Trophoblast cell (in vitro differentiated cells and primary cell): ENCODE results near the gene DDX31.

Experiments used
- DNase-seq, 2 donors: peaks; one replicate each; pipeline ENCODE4 v3.0.0-alpha.2; 2016
- H2AFZ ChIP-seq: 2 replicates; pipeline ENCODE4 v1.6.1; 2013; ENCODE audit warnings: low read length, moderate library complexity, mild to moderate bottlenecking; ENCODE audit not compliant: insufficient read depth, poor library complexity
- H2AK5ac ChIP-seq: 2 replicates; pipeline ENCODE4 v1.6.1; 2013; ENCODE audit warnings: mild to moderate bottlenecking, low read length
- H2BK120ac ChIP-seq: 2 replicates; pipeline ENCODE4 v1.6.1; 2013; ENCODE audit warnings: low read length, mild to moderate bottlenecking, moderate library complexity; ENCODE audit not compliant: insufficient read depth, poor library complexity
- H2BK12ac ChIP-seq: 2 replicates; pipeline ENCODE4 v1.6.1; 2013; ENCODE audit warnings: mild to moderate bottlenecking, low read length, moderate library complexity
- H2BK5ac ChIP-seq: 2 replicates; pipeline ENCODE4 v1.6.1; 2013; ENCODE audit warnings: low read length, low read depth, moderate library complexity, mild to moderate bottlenecking; ENCODE audit not compliant: poor library complexity
- H3K14ac ChIP-seq: 2 replicates; pipeline ENCODE4 v1.6.1; 2013; ENCODE audit warnings: mild to moderate bottlenecking, low read length
- H3K18ac ChIP-seq: 2 replicates; pipeline ENCODE4 v1.6.1; 2013; ENCODE audit warnings: mild to moderate bottlenecking, low read length
- H3K23ac ChIP-seq: 2 replicates; pipeline ENCODE4 v1.6.1; 2013; ENCODE audit warnings: low read length
- H3K27ac ChIP-seq: 2 replicates; pipeline ENCODE4 v1.5.1; 2013; ENCODE audit warnings: low read depth, mild to moderate bottlenecking, inconsistent platforms, low read length, moderate library complexity
- H3K27me3 ChIP-seq: 2 replicates; pipeline ENCODE4 v1.6.1; 2013; ENCODE audit warnings: inconsistent platforms, mild to moderate bottlenecking, low read length, moderate library complexity; ENCODE audit not compliant: insufficient read depth
- H3K36me3 ChIP-seq, 2 experiments: 1 replicate in 1 of 2; 2 replicates in 1 of 2; pipeline ENCODE4 v1.6.1; 2013; ENCODE audit warnings: low read length in 2 of 2, mild to moderate bottlenecking in 2 of 2, moderate library complexity in 1 of 2; ENCODE audit not compliant: insufficient read depth in 2 of 2, control insufficient read depth in 1 of 2
- H3K4ac ChIP-seq: 2 replicates; pipeline ENCODE4 v1.6.1; 2013; ENCODE audit warnings: low read depth, mild to moderate bottlenecking, low read length, moderate library complexity
- H3K4me1 ChIP-seq, 2 experiments: 1 replicate in 1 of 2; 2 replicates in 1 of 2; pipeline ENCODE4 v1.6.1; 2013; ENCODE audit warnings: low read length in 2 of 2, mild to moderate bottlenecking in 2 of 2, moderate library complexity in 1 of 2; ENCODE audit not compliant: insufficient read depth in 2 of 2, control insufficient read depth in 1 of 2
- H3K4me2 ChIP-seq: 2 replicates; pipeline ENCODE4 v1.6.1; 2013; ENCODE audit warnings: inconsistent platforms, mild to moderate bottlenecking, low read length, moderate library complexity
- H3K4me3 ChIP-seq: 2 replicates; pipeline ENCODE4 v1.5.1; 2013; ENCODE audit warnings: mild to moderate bottlenecking, low read depth, low read length, inconsistent platforms
- H3K79me1 ChIP-seq: one replicate; pipeline ENCODE4 v1.6.1; 2013; ENCODE audit warnings: low read length
- H3K79me2 ChIP-seq: 2 replicates; pipeline ENCODE4 v1.6.1; 2013; ENCODE audit warnings: low read length, mild to moderate bottlenecking; ENCODE audit not compliant: control insufficient read depth, insufficient read depth, poor library complexity
- H3K9ac ChIP-seq: 2 replicates; pipeline ENCODE4 v1.6.1; 2013; ENCODE audit warnings: mild to moderate bottlenecking, low read length
- H3K9me3 ChIP-seq: 2 replicates; pipeline ENCODE4 v1.6.1; 2013; ENCODE audit warnings: low read depth, mild to moderate bottlenecking, control low read depth, inconsistent platforms, low read length; ENCODE audit not compliant: insufficient read depth
- H4K12ac ChIP-seq: 2 replicates; pipeline ENCODE4 v1.6.1; 2013; ENCODE audit warnings: low read depth, mild to moderate bottlenecking, low read length, moderate library complexity
- H4K8ac ChIP-seq: 2 replicates; pipeline ENCODE4 v1.6.1; 2013; ENCODE audit warnings: low read depth, mild to moderate bottlenecking, low read length, moderate library complexity
- H4K91ac ChIP-seq: one replicate; pipeline ENCODE4 v1.6.1; 2013; ENCODE audit warnings: low read depth, mild to moderate bottlenecking, low read length, moderate library complexity
- WGBS: extraction: QIAGEN DNeasy Blood & Tissue Kit; methylation state at CpG from one replicate; pipeline ENCODE4 v1.1.7; 2013; ENCODE audit warnings: missing lambda C conversion rate; ENCODE audit not compliant: insufficient read length, insufficient coverage; ENCODE audit errors: extremely low coverage; 5-methylcytosine and 5-hydroxymethylcytosine counted together

The DDX31 gene

DNA sequence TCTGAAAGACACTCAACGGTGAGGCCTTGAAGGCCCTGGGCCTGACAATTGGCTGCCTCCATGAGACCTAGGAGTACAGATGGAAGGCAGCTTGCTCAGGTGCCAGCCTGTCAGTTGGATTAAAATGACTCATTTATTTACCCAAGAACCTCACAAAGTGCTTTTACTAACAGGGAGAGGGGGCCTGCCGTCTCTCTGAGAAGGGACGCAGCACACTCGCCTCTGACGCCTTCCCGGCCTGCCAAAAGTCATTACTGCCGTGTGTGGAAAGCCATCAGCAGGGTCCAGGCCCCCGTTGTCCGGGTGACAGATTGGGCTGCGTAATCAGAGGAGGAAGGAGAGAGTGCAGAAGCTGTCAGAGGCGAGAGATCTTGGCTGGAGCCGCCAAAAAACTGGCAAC lies 32.4 kb downstream of the DDX31 start:
- Histone ChIP-seq H4K91ac (no peak overlapping the region), H3K36me3 (peaks cover 28 to 38% of the 10 kb centered on the region in 2 experiments), H3K4me1 (no peaks in the 10 kb centered on the region), H4K8ac (no peak overlapping the region), H3K79me2 (no peaks in the 10 kb centered on the region), H3K23ac (no peak overlapping the region), H3K4me3 (no peak overlapping the region), H3K79me1 (no peaks in the 10 kb centered on the region), H3K9ac (no peak overlapping the region), H2BK12ac (no peak overlapping the region), H2AFZ (no peak overlapping the region), H3K4ac (no peak overlapping the region), H3K27ac (no peak overlapping the region), H3K9me3 (peaks cover 1% of the 10 kb centered on the region), H2BK5ac (no peak overlapping the region), H3K4me2 (no peak overlapping the region), H3K14ac (no peak overlapping the region), H4K12ac (no peak overlapping the region), H2BK120ac (no peak overlapping the region), H2AK5ac (no peak overlapping the region), H3K27me3 (no peaks in the 10 kb centered on the region), H3K18ac (no peak overlapping the region)
- WGBS = no CpG with 5 or more reads among the region's 12 CpGs
- DNase-seq = no peak

DNA sequence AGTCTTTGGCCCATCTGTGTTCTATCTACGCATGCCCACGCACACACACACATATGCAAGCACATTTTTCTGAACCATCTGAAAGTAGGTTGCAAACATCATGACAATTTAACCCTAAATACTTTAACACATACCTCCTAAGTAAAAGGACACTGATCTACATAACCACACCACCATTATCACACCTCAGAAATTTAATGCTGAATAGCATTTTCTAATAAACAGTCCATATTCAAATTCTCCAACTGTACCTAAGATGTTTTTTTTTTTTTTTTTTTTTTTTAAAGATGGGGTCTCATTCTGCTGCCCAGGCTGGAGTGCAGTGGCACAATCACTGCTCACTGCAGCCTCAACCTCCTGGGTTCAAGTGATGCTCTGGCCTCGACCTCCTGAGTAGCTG lies 35.5 kb downstream of the DDX31 start:
- no peaks in the 10 kb centered on the region for H3K79me2 ChIP-seq
- H3K9me3 ChIP-seq = peaks cover 1% of the 10 kb centered on the region
- no peak overlapping the region for H2BK5ac ChIP-seq
- no peak overlapping the region for H3K4me3 ChIP-seq
- H4K12ac ChIP-seq = no peak overlapping the region
- H3K27ac ChIP-seq = no peak overlapping the region
- H3K79me1 ChIP-seq = no peaks in the 10 kb centered on the region
- no peak overlapping the region for H3K4me2 ChIP-seq
- H3K4me1 ChIP-seq = no peaks in the 10 kb centered on the region
- DNase-seq = no peak
- no peak overlapping the region for H3K14ac ChIP-seq
- H3K27me3 ChIP-seq = no peaks in the 10 kb centered on the region
- no peak overlapping the region for H3K18ac ChIP-seq
- H2BK120ac ChIP-seq = no peak overlapping the region
- WGBS = no CpG with 5 or more reads among the region's 3 CpGs
- no peak overlapping the region for H2BK12ac ChIP-seq
- no peak overlapping the region for H2AK5ac ChIP-seq
- no peak overlapping the region for H3K4ac ChIP-seq
- no peak overlapping the region for H3K23ac ChIP-seq
- no peak overlapping the region for H4K91ac ChIP-seq
- no peak overlapping the region for H4K8ac ChIP-seq
- no peak overlapping the region for H2AFZ ChIP-seq
- no peak overlapping the region for H3K9ac ChIP-seq
- H3K36me3 ChIP-seq = peaks cover 30 to 38% of the 10 kb centered on the region in 2 experiments

DNA sequence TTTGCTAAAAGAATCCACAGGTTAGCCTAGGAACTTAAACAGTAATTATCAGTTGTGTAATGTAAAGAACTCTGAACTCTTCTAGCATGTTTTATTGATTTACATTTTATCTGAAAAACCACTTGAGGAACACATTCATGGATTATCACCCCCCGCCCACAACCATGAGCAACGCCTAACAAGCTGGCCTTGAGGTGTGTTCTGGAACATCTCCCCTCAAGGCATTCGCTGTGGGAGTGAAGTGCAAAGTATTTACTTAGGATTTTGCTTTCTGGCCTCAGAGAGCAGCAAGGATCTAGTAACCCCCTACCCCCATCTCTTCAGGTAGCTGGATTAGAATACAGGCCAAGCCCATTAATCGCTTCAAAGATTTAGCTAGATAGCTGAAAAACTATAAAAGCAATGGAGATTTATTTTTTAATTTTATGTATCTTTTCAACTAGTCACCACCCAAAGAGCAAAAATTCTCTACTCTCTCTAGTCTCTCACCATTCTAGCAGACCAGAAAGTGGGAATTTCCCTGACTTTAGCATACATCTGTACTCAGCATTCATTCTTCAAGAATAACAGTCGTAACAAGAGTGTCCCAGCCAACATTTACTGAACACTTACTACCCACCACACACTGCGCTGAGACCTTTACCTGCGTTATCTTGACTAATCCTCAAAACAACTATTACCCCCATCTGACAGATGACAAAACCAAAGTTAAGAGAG lies 37.2 kb downstream of the DDX31 start:
- H3K4me2 ChIP-seq = no peak overlapping the region
- no peak overlapping the region for H2BK12ac ChIP-seq
- WGBS = no CpG with 5 or more reads among the region's 7 CpGs
- H3K79me1 ChIP-seq = no peaks in the 10 kb centered on the region
- H4K91ac ChIP-seq = no peak overlapping the region
- H3K14ac ChIP-seq = no peak overlapping the region
- peak; percentile 73 to 79 for DNase-seq
- no peak overlapping the region for H3K4ac ChIP-seq
- H2AK5ac ChIP-seq = no peak overlapping the region
- H3K18ac ChIP-seq = no peak overlapping the region
- no peak overlapping the region for H3K4me3 ChIP-seq
- H3K36me3 ChIP-seq = peaks cover 31 to 40% of the 10 kb centered on the region in 2 experiments
- H3K79me2 ChIP-seq = no peaks in the 10 kb centered on the region
- H2BK5ac ChIP-seq = no peak overlapping the region
- no peak overlapping the region for H2BK120ac ChIP-seq
- H3K23ac ChIP-seq = no peak overlapping the region
- no peaks in the 10 kb centered on the region for H3K27me3 ChIP-seq
- no peak overlapping the region for H4K12ac ChIP-seq
- no peak overlapping the region for H3K9ac ChIP-seq
- no peak overlapping the region for H4K8ac ChIP-seq
- no peaks in the 10 kb centered on the region for H3K4me1 ChIP-seq
- H3K27ac ChIP-seq = no peak overlapping the region
- H3K9me3 ChIP-seq = peaks cover 1% of the 10 kb centered on the region
- no peak overlapping the region for H2AFZ ChIP-seq

DNA sequence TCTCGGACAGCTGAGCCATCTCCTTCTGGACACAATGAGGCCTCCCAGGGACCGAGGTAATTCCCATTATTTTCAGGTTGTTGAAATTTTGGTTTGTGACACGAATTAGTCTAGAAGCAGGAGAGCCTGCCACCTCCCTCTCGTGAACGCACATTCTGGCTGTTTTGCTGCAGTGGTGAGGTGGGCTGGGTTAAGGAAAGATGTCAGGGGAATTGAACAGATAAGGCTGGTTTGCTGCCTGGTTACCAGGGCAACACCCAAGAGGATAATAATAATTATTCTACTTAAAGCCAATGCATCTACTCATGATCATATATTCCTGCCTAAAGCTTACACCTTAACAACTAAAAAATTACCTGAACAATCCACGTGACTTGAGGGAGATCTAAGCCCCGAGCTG lies 38.1 kb downstream of the DDX31 start:
- H3K4ac ChIP-seq = no peak overlapping the region
- no CpG with 5 or more reads among the region's 7 CpGs for WGBS
- no peak for DNase-seq
- no peak overlapping the region for H2BK120ac ChIP-seq
- no peak overlapping the region for H4K8ac ChIP-seq
- H3K23ac ChIP-seq = no peak overlapping the region
- no peak overlapping the region for H2AFZ ChIP-seq
- no peak overlapping the region for H2BK5ac ChIP-seq
- H3K79me1 ChIP-seq = no peaks in the 10 kb centered on the region
- H2AK5ac ChIP-seq = no peak overlapping the region
- H3K27me3 ChIP-seq = no peaks in the 10 kb centered on the region
- H3K79me2 ChIP-seq = no peaks in the 10 kb centered on the region
- no peak overlapping the region for H4K91ac ChIP-seq
- no peak overlapping the region for H3K4me2 ChIP-seq
- no peak overlapping the region for H4K12ac ChIP-seq
- no peak overlapping the region for H3K9ac ChIP-seq
- H2BK12ac ChIP-seq = no peak overlapping the region
- H3K27ac ChIP-seq = no peak overlapping the region
- H3K4me3 ChIP-seq = no peak overlapping the region
- H3K36me3 ChIP-seq = peaks cover 27 to 36% of the 10 kb centered on the region in 2 experiments
- H3K9me3 ChIP-seq = peaks cover 1% of the 10 kb centered on the region
- no peak overlapping the region for H3K18ac ChIP-seq
- H3K4me1 ChIP-seq = no peaks in the 10 kb centered on the region
- no peak overlapping the region for H3K14ac ChIP-seq
